ENCODE measurements around the gene CSTPP1.
"Not testable (repeated sequence)": the region's sequence is repeated elsewhere in the genome, so short reads cannot be mapped to it uniquely, and the experiment has no call there.

CSTPP1 gene

GRCh38 chr11:47052576-47052975 lies 116.0 kb downstream of the CSTPP1 start:
- no peak for DNase-seq

GRCh38 chr11:47055534-47055933 lies 119.0 kb downstream of the CSTPP1 start:
- no peak for DNase-seq

GRCh38 chr11:47056261-47056915 lies 119.8 kb downstream of the CSTPP1 start:
- DNase-seq = no peak

- no peak for DNase-seq
Measured at GRCh38 chr11:47057365-47057764, 120.8 kb downstream of the CSTPP1 start.

- no peak for DNase-seq
Measured at GRCh38 chr11:47060807-47061206, 124.2 kb downstream of the CSTPP1 start.

GRCh38 chr11:47061429-47062178 lies 125.0 kb downstream of the CSTPP1 start:
- no peak for DNase-seq

GRCh38 chr11:47062736-47063135 lies 126.2 kb downstream of the CSTPP1 start:
- no peak for DNase-seq

- DNase-seq = no peak
Measured at GRCh38 chr11:47067401-47067800, 130.8 kb downstream of the CSTPP1 start.

GRCh38 chr11:47070769-47071168 lies 134.2 kb downstream of the CSTPP1 start:
- DNase-seq = no peak

- DNase-seq = no peak
Measured at GRCh38 chr11:47071341-47071740, 134.8 kb downstream of the CSTPP1 start.

GRCh38 chr11:47071791-47072261 lies 135.3 kb downstream of the CSTPP1 start:
- DNase-seq = no peak

GRCh38 chr11:47078751-47079521 lies 142.4 kb downstream of the CSTPP1 start:
- no peak for DNase-seq

GRCh38 chr11:47080775-47081174 lies 144.2 kb downstream of the CSTPP1 start:
- DNase-seq = not testable (repeated sequence)

GRCh38 chr11:47083913-47084312 lies 147.4 kb downstream of the CSTPP1 start:
- DNase-seq = no peak

GRCh38 chr11:47087801-47088200 lies 151.2 kb downstream of the CSTPP1 start:
- no peak for DNase-seq

- no peak for DNase-seq
Measured at GRCh38 chr11:47093541-47093940, 157.0 kb downstream of the CSTPP1 start.

- DNase-seq = not testable (repeated sequence)
Measured at GRCh38 chr11:47096871-47097270, 160.3 kb downstream of the CSTPP1 start.

GRCh38 chr11:47098223-47098622 lies 161.7 kb downstream of the CSTPP1 start:
- not testable (repeated sequence) for DNase-seq

GRCh38 chr11:47099214-47099917 lies 162.8 kb downstream of the CSTPP1 start:
- DNase-seq = no peak

- DNase-seq = no peak
Measured at GRCh38 chr11:47099918-47100315, 163.4 kb downstream of the CSTPP1 start.

- DNase-seq = no peak
Measured at GRCh38 chr11:47101406-47101805, 164.8 kb downstream of the CSTPP1 start.

GRCh38 chr11:47104261-47104950 lies 167.8 kb downstream of the CSTPP1 start:
- no peak for DNase-seq

Data from activated naive CD4-positive, alpha-beta T cell (primary cell).